Fibroblast of lung (primary cell): ENCODE data around the gene HDAC8. TPM values are rescaled to one million over a fixed set of nuclear protein-coding genes. Genes with fewer than 3 reads are reported as not detected.
A peak's percentile ranks its signal among the peaks of the same experiment; 100 is the strongest.

ENCODE experiments used
- DNase-seq, 2 donors: peaks; one replicate each; pipeline versions ENCODE4 v3.0.0 to v3.0.0-alpha.2; 2010; ENCODE audit warnings: low read depth in 2 of 2
- H2AFZ ChIP-seq: 2 replicates; pipeline ENCODE4 v1.5.1; 2012; ENCODE audit warnings: low read length, control low read depth, inconsistent platforms
- H3K27ac ChIP-seq: 2 replicates; pipeline ENCODE4 v1.5.1; 2011; ENCODE audit warnings: low read length, control low read depth; ENCODE audit not compliant: insufficient read depth
- H3K27me3 ChIP-seq: 2 replicates; pipeline ENCODE4 v1.5.1; 2011; ENCODE audit warnings: mild to moderate bottlenecking, low read length; ENCODE audit not compliant: control insufficient read depth, insufficient read depth
- H3K36me3 ChIP-seq: 2 replicates; pipeline ENCODE4 v1.5.1; 2011; ENCODE audit warnings: low read length; ENCODE audit not compliant: control insufficient read depth, insufficient read depth
- H3K4me1 ChIP-seq: 2 replicates; pipeline ENCODE4 v1.5.1; 2011; ENCODE audit warnings: low read length; ENCODE audit not compliant: control insufficient read depth, insufficient read depth; ENCODE audit errors: extremely low read depth
- H3K4me2 ChIP-seq: 2 replicates; pipeline ENCODE4 v1.5.1; 2011; ENCODE audit warnings: low read length, control low read depth; ENCODE audit not compliant: insufficient read depth; ENCODE audit errors: extremely low read depth
- H3K4me3 ChIP-seq, 4 experiments: fragments of 200-600 bp in 1 of 4; sonication (generic) in 1 of 4; replicated peaks in 1 of 4; 2 replicates each; pipeline ENCODE4 v1.5.1; 2011 to 2016; ENCODE audit warnings: low read length in 4 of 4, low read depth in 3 of 4, mild to moderate bottlenecking in 3 of 4, control low read depth in 2 of 4, inconsistent platforms in 1 of 4, mixed read lengths in 1 of 4; ENCODE audit not compliant: insufficient read depth in 1 of 4; ENCODE audit errors: control extremely low read depth in 1 of 4
- H3K79me2 ChIP-seq: 2 replicates; pipeline ENCODE4 v1.5.1; 2012; ENCODE audit warnings: mild to moderate bottlenecking, low read length, inconsistent platforms; ENCODE audit not compliant: control insufficient read depth, insufficient read depth
- H3K9ac ChIP-seq: 2 replicates; pipeline ENCODE4 v1.5.1; 2011; ENCODE audit warnings: mild to moderate bottlenecking, low read length, control low read depth; ENCODE audit not compliant: insufficient read depth
- H3K9me3 ChIP-seq: 2 replicates; pipeline ENCODE4 v1.5.1; 2012; ENCODE audit warnings: low read depth, low read length; ENCODE audit not compliant: control insufficient read depth, insufficient read depth
- H4K20me1 ChIP-seq: 2 replicates; pipeline ENCODE4 v1.5.1; 2011; ENCODE audit warnings: low read length; ENCODE audit not compliant: control insufficient read depth, insufficient read depth; ENCODE audit errors: extremely low read depth
- CTCF ChIP-seq, 2 donors: IDR thresholded peaks in 1 of 2; conservative IDR thresholded peaks in 1 of 2; 1 replicate in 1 of 2; 2 replicates in 1 of 2; pipeline ENCODE4 v1.5.1; 2011 to 2012; ENCODE audit warnings: low read length in 2 of 2, control low read depth in 1 of 2, inconsistent platforms in 1 of 2, low read depth in 1 of 2, mild to moderate bottlenecking in 1 of 2
- EZH2 ChIP-seq: IDR thresholded peaks from 2 replicates; pipeline ENCODE4 v1.5.1; 2012; ENCODE audit warnings: low read length, control low read depth, mild to moderate bottlenecking; ENCODE audit errors: missing control alignments
- polyA plus RNA-seq, 2 donors: library from polyadenylated mRNA; depleted of rRNA in 1 of 2; stranded (reverse) in 1 of 2; unstranded in 1 of 2; fragments of >200 nt; gene quantifications; 2 replicates each; pipeline ENCODE4 v1.2.1, GENCODE V29; 2011 to 2012; ENCODE audit warnings: missing spikeins in 1 of 2
- total RNA-seq: library from RNA; depleted of rRNA; stranded (reverse); fragments of >200 nt; gene quantifications from 2 replicates; pipeline ENCODE4 v1.2.1, GENCODE V29; 2014

Gene HDAC8
- total and polyA plus RNA-seq, 2 donors (not counting 1 experiment from before 2014, with no cell fraction given) = 25.9 TPM

GRCh38 chrX:72382202-72382595 is 190.4 kb downstream of the HDAC8 start:
- no peak overlapping the region for H2AFZ ChIP-seq
- no peaks in the 10 kb centered on the region for H3K36me3 ChIP-seq
- H4K20me1 ChIP-seq = no peaks in the 10 kb centered on the region
- H3K27me3 ChIP-seq = no peaks in the 10 kb centered on the region
- no peaks in the 10 kb centered on the region for H3K4me1 ChIP-seq
- no peak overlapping the region for H3K4me2 ChIP-seq
- H3K9me3 ChIP-seq = no peaks in the 10 kb centered on the region
- DNase-seq = peak in 1 of 2 donors; percentile 37
- no peak overlapping the region for H3K27ac ChIP-seq
- H3K79me2 ChIP-seq = no peaks in the 10 kb centered on the region
- no peak for TF ChIP-seq EZH2
- TF ChIP-seq CTCF (conservative IDR thresholded peaks at IDR 0.05 in 1 of 2, IDR thresholded peaks at IDR 0.05 in 1 of 2; ENCODE audit: low read depth in 1 of 2, low read length in 2 of 2) = no peak
- no peak overlapping the region for H3K9ac ChIP-seq
- no peak overlapping the region for H3K4me3 ChIP-seq

GRCh38 chrX:72381439-72382201 is 191.0 kb downstream of the HDAC8 start:
- Histone ChIP-seq H3K36me3 (no peaks in the 10 kb centered on the region), H3K79me2 (no peaks in the 10 kb centered on the region), H3K4me1 (no peaks in the 10 kb centered on the region), H2AFZ (no peak overlapping the region), H3K27ac (no peak overlapping the region), H3K4me2 (no peak overlapping the region), H3K4me3 (no peak overlapping the region), H4K20me1 (no peaks in the 10 kb centered on the region), H3K9ac (no peak overlapping the region), H3K27me3 (no peaks in the 10 kb centered on the region), H3K9me3 (no peaks in the 10 kb centered on the region)
- TF ChIP-seq EZH2 (no peak), CTCF (conservative IDR thresholded peaks at IDR 0.05 in 1 of 2, IDR thresholded peaks at IDR 0.05 in 1 of 2; ENCODE audit: low read depth in 1 of 2, low read length in 2 of 2) (no peak)
- DNase-seq = peak; percentile 12 to 21

- Histone ChIP-seq H3K27ac (no peak overlapping the region), H3K4me3 (no peak overlapping the region), H3K79me2 (no peaks in the 10 kb centered on the region), H3K9me3 (no peaks in the 10 kb centered on the region), H2AFZ (no peak overlapping the region), H3K27me3 (no peaks in the 10 kb centered on the region), H3K36me3 (no peaks in the 10 kb centered on the region), H3K4me2 (no peak overlapping the region), H3K4me1 (no peaks in the 10 kb centered on the region), H3K9ac (no peak overlapping the region), H4K20me1 (no peaks in the 10 kb centered on the region)
- DNase-seq = no peak
- TF ChIP-seq EZH2 (no peak), CTCF (conservative IDR thresholded peaks at IDR 0.05 in 1 of 2, IDR thresholded peaks at IDR 0.05 in 1 of 2; ENCODE audit: low read depth in 1 of 2, low read length in 2 of 2) (no peak)
Measured at GRCh38 chrX:72376124-72376523, 196.5 kb downstream of the HDAC8 start.
